HepG2 (cell line): ENCODE data around the gene CELF6.

Experiments used
- CHD2 ChIP-seq: IDR thresholded peaks from 2 replicates; pipeline ENCODE4 v1.6.1; 2011; ENCODE audit warnings: low read depth, low read length, improper control_type of control experiment
- KDM5A ChIP-seq: fragments of 200-600 bp; sonication (generic); IDR thresholded peaks from 2 replicates; pipeline ENCODE4 v1.7.0; 2018; ENCODE audit warnings: antibody characterized with exemption, mild to moderate bottlenecking, low read length, borderline replicate concordance
- KLF9 ChIP-seq: IDR thresholded peaks from 2 replicates; pipeline ENCODE4 v1.6.1; 2016; ENCODE audit warnings: low read depth
- MEIS2 ChIP-seq: sonication (generic); formaldehyde crosslinking; IDR thresholded peaks from 2 replicates; pipeline ENCODE4 v1.9.0; 2021; ENCODE audit warnings: mild to moderate bottlenecking, missing genetic modification reagents
- NR3C1 ChIP-seq: sonication (generic); formaldehyde crosslinking; IDR thresholded peaks from 2 replicates; pipeline ENCODE4 v1.4.0; 2020; ENCODE audit warnings: missing genetic modification reagents
- SP1 ChIP-seq, 2 experiments: fragments of 450-650 bp in 1 of 2; sonication (generic) in 1 of 2; formaldehyde crosslinking in 1 of 2; IDR thresholded peaks; 2 replicates each; pipeline versions ENCODE4 v1.4.0 to v1.6.1; 2016 to 2020; ENCODE audit warnings: missing genetic modification reagents in 1 of 2
- XRCC5 ChIP-seq: fragments of 200-400 bp; formaldehyde crosslinking; optimal IDR thresholded peaks from 2 replicates; pipeline ENCODE3; 2017; ENCODE audit warnings: mild to moderate bottlenecking, low read length
- ZNF317 ChIP-seq: sonication (generic); formaldehyde crosslinking; IDR thresholded peaks from 2 replicates; pipeline ENCODE4 v1.5.0; 2020; ENCODE audit warnings: mild to moderate bottlenecking, missing genetic modification reagents
- ZNF572 ChIP-seq: sonication (generic); formaldehyde crosslinking; IDR thresholded peaks from 2 replicates; pipeline ENCODE4 v1.5.1; 2020; ENCODE audit warnings: mild to moderate bottlenecking, missing genetic modification reagents

- TF ChIP-seq KLF9 (CRISPR knock-in tag): no peak
- no peak for TF ChIP-seq ZNF317 (CRISPR knock-in tag)
- no peak for TF ChIP-seq CHD2
- no peak for TF ChIP-seq ZNF572 (CRISPR knock-in tag)
- no peak for TF ChIP-seq SP1 (IDR thresholded peaks at IDR 0.05)
- no peak for TF ChIP-seq SP1 (CRISPR knock-in tag; IDR thresholded peaks at IDR 0.05)
- no peak for TF ChIP-seq KDM5A
- TF ChIP-seq MEIS2 (CRISPR knock-in tag): no peak
- TF ChIP-seq NR3C1 (CRISPR knock-in tag): no peak
- no peak for TF ChIP-seq XRCC5
Measured at GRCh38 chr15:72313448-72313840, 6.5 kb downstream of the CELF6 start.
